Measurements from ENCODE around the gene MRPL36.

MRPL36 gene

GRCh38 chr5:1809416-1810035, 9.9 kb upstream of the MRPL36 start:
- no peak for TF ChIP-seq CTCF (IDR thresholded peaks at IDR 0.05; ENCODE audit: borderline replicate concordance, insufficient read depth, low read depth, low read length)
- no peak overlapping the region for H3K4me3 ChIP-seq (ENCODE audit: low read depth, low read length)

GRCh38 chr5:1808439-1808838, 8.8 kb upstream of the MRPL36 start:
- H3K4me3 ChIP-seq (ENCODE audit: low read depth, low read length) = no peak overlapping the region
- TF ChIP-seq CTCF (IDR thresholded peaks at IDR 0.05; ENCODE audit: borderline replicate concordance, insufficient read depth, low read depth, low read length) = no peak

- no peak overlapping the region for H3K4me3 ChIP-seq (ENCODE audit: low read depth, low read length)
- no peak for TF ChIP-seq CTCF (IDR thresholded peaks at IDR 0.05; ENCODE audit: borderline replicate concordance, insufficient read depth, low read depth, low read length)
Measured at GRCh38 chr5:1807451-1808185, 8.0 kb upstream of the MRPL36 start.

GRCh38 chr5:1806974-1807373, 7.3 kb upstream of the MRPL36 start:
- TF ChIP-seq CTCF (IDR thresholded peaks at IDR 0.05; ENCODE audit: borderline replicate concordance, insufficient read depth, low read depth, low read length) = no peak
- no peak overlapping the region for H3K4me3 ChIP-seq (ENCODE audit: low read depth, low read length)

- TF ChIP-seq CTCF (IDR thresholded peaks at IDR 0.05; ENCODE audit: borderline replicate concordance, insufficient read depth, low read depth, low read length) = no peak
- H3K4me3 ChIP-seq (ENCODE audit: low read depth, low read length) = no peak overlapping the region
Measured at GRCh38 chr5:1806199-1806598, 6.6 kb upstream of the MRPL36 start.

- no peak overlapping the region for H3K4me3 ChIP-seq (ENCODE audit: low read depth, low read length)
- no peak for TF ChIP-seq CTCF (IDR thresholded peaks at IDR 0.05; ENCODE audit: borderline replicate concordance, insufficient read depth, low read depth, low read length)
Measured at GRCh38 chr5:1805736-1806135, 6.1 kb upstream of the MRPL36 start.

GRCh38 chr5:1805326-1805725, 5.7 kb upstream of the MRPL36 start:
- TF ChIP-seq CTCF (IDR thresholded peaks at IDR 0.05; ENCODE audit: borderline replicate concordance, insufficient read depth, low read depth, low read length) = no peak
- no peak overlapping the region for H3K4me3 ChIP-seq (ENCODE audit: low read depth, low read length)

All from GM12875 (cell line).